H1 (cell line): ENCODE measurements around the gene BACE2. TPM values are rescaled to one million over a fixed set of nuclear protein-coding genes. Genes with fewer than 3 reads are reported as not detected.

Source experiments
- CTCF ChIA-PET: fragments of 300-600 bp; sonication (Branson Sonifier 250); formaldehyde crosslinking; loops from one replicate; lab custom pipeline; 2021; ENCODE audit not compliant: partially characterized antibody; lab: Charles Lee
- POLR2A ChIA-PET: fragments of 300-600 bp; sonication (Branson Sonifier 250); formaldehyde crosslinking; loops from one replicate; lab custom pipeline; 2021; ENCODE audit warnings: inconsistent platforms; ENCODE audit not compliant: partially characterized antibody; lab: Charles Lee
- DNase-seq, 2 experiments: peaks; one replicate each; pipeline versions ENCODE4 v3.0.0 to v3.0.0-alpha.2; 2010 to 2022; ENCODE audit warnings: low spot score in 2 of 2, low read depth in 1 of 2, mixed read lengths in 1 of 2
- FAIRE-seq: peaks from 2 replicates; lab custom pipeline; 2011; peaks lifted over from hg19 to GRCh38; lab: Jason Lieb, UNC
- H2AFZ ChIP-seq: 2 replicates; pipeline ENCODE4 v1.8.1; 2012; ENCODE audit warnings: low read length, inconsistent platforms
- H2AK5ac ChIP-seq: 2 replicates; pipeline ENCODE4 v1.6.1; 2013; ENCODE audit warnings: low read depth, low read length
- H2BK120ac ChIP-seq: replicated peaks from 2 replicates; pipeline ENCODE3; 2013; ENCODE audit warnings: low read depth, low read length, inconsistent platforms
- H2BK12ac ChIP-seq: 2 replicates; pipeline ENCODE4 v1.6.1; 2013; ENCODE audit warnings: low read depth, low read length
- H2BK15ac ChIP-seq: 2 replicates; pipeline ENCODE4 v1.6.1; 2013; ENCODE audit warnings: low read length
- H2BK20ac ChIP-seq: 2 replicates; pipeline ENCODE4 v1.6.1; 2013; ENCODE audit warnings: low read length
- H2BK5ac ChIP-seq: 2 replicates; pipeline ENCODE4 v1.6.1; 2013; ENCODE audit warnings: low read depth, low read length
- H3K14ac ChIP-seq: 2 replicates; pipeline ENCODE4 v1.6.1; 2013; ENCODE audit warnings: inconsistent platforms; ENCODE audit not compliant: insufficient read length
- H3K18ac ChIP-seq: 2 replicates; pipeline ENCODE4 v1.6.1; 2013; ENCODE audit warnings: low read length; ENCODE audit errors: extremely low read depth
- H3K23ac ChIP-seq: 2 replicates; pipeline ENCODE4 v1.6.1; 2013; ENCODE audit warnings: inconsistent platforms; ENCODE audit not compliant: insufficient read length
- H3K23me2 ChIP-seq: 2 replicates; pipeline ENCODE4 v1.6.1; 2013; ENCODE audit warnings: low read depth, low read length
- H3K27ac ChIP-seq: 2 replicates; pipeline ENCODE4 v1.6.1; 2011; ENCODE audit warnings: low read depth, low read length, inconsistent platforms
- H3K27me3 ChIP-seq, 4 experiments: replicated peaks in 1 of 4; 1 replicate in 1 of 4; 2 replicates in 3 of 4; pipeline versions ENCODE4 v1.6.1 to v1.8.1; 2011 to 2013; ENCODE audit warnings: low read length in 3 of 4, mild to moderate bottlenecking in 3 of 4, inconsistent platforms in 2 of 4, mixed read lengths in 2 of 4, moderate library complexity in 1 of 4; ENCODE audit not compliant: control insufficient read depth in 3 of 4, insufficient read depth in 3 of 4; ENCODE audit errors: extremely low read depth in 1 of 4
- H3K36me3 ChIP-seq, 4 experiments: 2 replicates each; pipeline versions ENCODE4 v1.6.1 to v1.8.1; 2011 to 2013; ENCODE audit warnings: mild to moderate bottlenecking in 4 of 4, low read length in 3 of 4, moderate library complexity in 2 of 4, control low read depth in 1 of 4, inconsistent platforms in 1 of 4; ENCODE audit not compliant: insufficient read depth in 4 of 4, control insufficient read depth in 2 of 4
- H3K4ac ChIP-seq: replicated peaks from 2 replicates; pipeline ENCODE3; 2013; ENCODE audit warnings: low read length, low read depth, mixed read lengths, inconsistent platforms; ENCODE audit not compliant: insufficient read length
- H3K4me1 ChIP-seq, 4 experiments: replicated peaks in 1 of 4; 1 replicate in 1 of 4; 2 replicates in 3 of 4; pipeline versions ENCODE4 v1.6.1 to v1.8.1; 2011 to 2013; ENCODE audit warnings: low read length in 3 of 4, inconsistent platforms in 2 of 4, mixed read lengths in 1 of 4; ENCODE audit not compliant: insufficient read depth in 4 of 4, control insufficient read depth in 3 of 4
- H3K4me2 ChIP-seq, 2 experiments: 2 replicates each; pipeline versions ENCODE4 v1.6.1 to v1.8.1; 2011 to 2013; ENCODE audit warnings: low read depth in 2 of 2, low read length in 2 of 2, control low read depth in 1 of 2, inconsistent platforms in 1 of 2, mild to moderate bottlenecking in 1 of 2; ENCODE audit not compliant: insufficient read depth in 1 of 2
- H3K4me3 ChIP-seq, 4 experiments: fragments of 200-600, 300-600 bp in 1 of 4; sonication (generic), shearing (Covaris generic), sonication (Bioruptor Twin) in 1 of 4; 2 replicates each; pipeline versions ENCODE4 v1.5.1 to v1.8.1; 2011 to 2016; ENCODE audit warnings: low read length in 4 of 4, low read depth in 3 of 4, control low read depth in 2 of 4, inconsistent platforms in 2 of 4, mild to moderate bottlenecking in 2 of 4, mixed read lengths in 1 of 4, moderate library complexity in 1 of 4; ENCODE audit not compliant: insufficient read depth in 2 of 4; ENCODE audit errors: extremely low read depth in 1 of 4
- H3K56ac ChIP-seq: replicated peaks from 2 replicates; pipeline ENCODE3; 2013; ENCODE audit warnings: low read depth, mild to moderate bottlenecking, mixed read lengths, low read length, inconsistent platforms; ENCODE audit not compliant: insufficient read length
- H3K79me1 ChIP-seq: 2 replicates; pipeline ENCODE4 v1.6.1; 2013; ENCODE audit warnings: low read depth, low read length, control low read depth
- H3K79me2 ChIP-seq, 2 experiments: 2 replicates each; pipeline versions ENCODE4 v1.6.1 to v1.8.1; 2012 to 2013; ENCODE audit warnings: low read length in 2 of 2, mild to moderate bottlenecking in 2 of 2, inconsistent platforms in 1 of 2; ENCODE audit not compliant: insufficient read depth in 2 of 2, control insufficient read depth in 1 of 2
- H3K9ac ChIP-seq, 4 experiments: replicated peaks in 1 of 4; 1 replicate in 1 of 4; 2 replicates in 3 of 4; pipeline versions ENCODE4 v1.6.1 to v1.8.1; 2011 to 2013; ENCODE audit warnings: low read depth in 3 of 4, low read length in 3 of 4, control low read depth in 2 of 4, mild to moderate bottlenecking in 2 of 4, moderate library complexity in 2 of 4, inconsistent platforms in 1 of 4; ENCODE audit errors: extremely low read depth in 1 of 4
- H3K9me3 ChIP-seq, 2 experiments: 2 replicates each; pipeline versions ENCODE4 v1.6.1 to v1.8.1; 2012 to 2013; ENCODE audit warnings: mild to moderate bottlenecking in 2 of 2, moderate library complexity in 2 of 2, control low read depth in 1 of 2, inconsistent platforms in 1 of 2, low read depth in 1 of 2, low read length in 1 of 2, mixed read lengths in 1 of 2; ENCODE audit not compliant: insufficient read depth in 2 of 2
- H4K20me1 ChIP-seq, 2 experiments: replicated peaks in 1 of 2; 2 replicates each; pipeline versions ENCODE3 to v1.8.1; 2011 to 2013; ENCODE audit warnings: inconsistent platforms in 2 of 2, low read length in 2 of 2, mild to moderate bottlenecking in 1 of 2; ENCODE audit not compliant: insufficient read depth in 2 of 2, control insufficient read depth in 1 of 2
- H4K5ac ChIP-seq: 2 replicates; pipeline ENCODE4 v1.6.1; 2013; ENCODE audit warnings: low read length, low read depth, mixed read lengths, inconsistent platforms; ENCODE audit not compliant: insufficient read length
- H4K8ac ChIP-seq: 2 replicates; pipeline ENCODE4 v1.8.0; 2013; ENCODE audit warnings: mild to moderate bottlenecking, moderate library complexity, low read length, inconsistent platforms; ENCODE audit not compliant: insufficient read depth; ENCODE audit errors: extremely low read depth
- H4K91ac ChIP-seq: replicated peaks from 2 replicates; pipeline ENCODE3; 2013; ENCODE audit warnings: low read length, mixed read lengths, inconsistent platforms; ENCODE audit not compliant: insufficient read length
- ASH2L ChIP-seq: fragments of 200-600, 300-600 bp; sonication (generic); IDR thresholded peaks from one replicate; pipeline ENCODE4 v1.7.1; 2017; ENCODE audit warnings: low read length
- BCL11A ChIP-seq, 2 experiments: IDR thresholded peaks; one replicate each; pipeline ENCODE4 v1.6.1; 2011; ENCODE audit warnings: low read depth in 2 of 2, low read length in 2 of 2, mild to moderate bottlenecking in 2 of 2
- CHD2 ChIP-seq: IDR thresholded peaks from 2 replicates; pipeline ENCODE4 v1.6.1; 2012; ENCODE audit warnings: low read length, improper control_type of control experiment
- PHF8 ChIP-seq: fragments of 200-600 bp; sonication (generic); conservative IDR thresholded peaks from 2 replicates; pipeline ENCODE4 v1.7.1; 2012; ENCODE audit warnings: low read depth, mild to moderate bottlenecking, inconsistent platforms, low read length, moderate library complexity
- POU5F1 ChIP-seq: IDR thresholded peaks from 2 replicates; pipeline ENCODE4 v1.6.1; 2011; ENCODE audit warnings: low read depth, mild to moderate bottlenecking, low read length, moderate library complexity
- RFX5 ChIP-seq: IDR thresholded peaks from 2 replicates; pipeline ENCODE4 v1.6.1; 2011; ENCODE audit warnings: low read depth, low read length, improper control_type of control experiment, borderline replicate concordance
- SIRT6 ChIP-seq: IDR thresholded peaks from one replicate; pipeline ENCODE4 v1.7.1; 2012; ENCODE audit warnings: low read length, inconsistent platforms
- SP1 ChIP-seq: IDR thresholded peaks from 2 replicates; pipeline ENCODE4 v1.6.1; 2011; ENCODE audit warnings: low read depth, low read length
- SUZ12 ChIP-seq: fragments of 200-600 bp; sonication (generic); IDR thresholded peaks from 2 replicates; pipeline ENCODE4 v1.6.1; 2012; ENCODE audit warnings: mild to moderate bottlenecking, inconsistent platforms, low read length, moderate library complexity, mixed read lengths
- TBP ChIP-seq: IDR thresholded peaks from 2 replicates; pipeline ENCODE4 v1.6.1; 2011; ENCODE audit warnings: low read depth, low read length, improper control_type of control experiment
- WGBS, 2 experiments: shearing (Covaris generic) in 1 of 2; methylation state at CpG; one replicate each; pipeline versions ENCODE4 v1.1.6 to v1.1.7; 2013 to 2015; ENCODE audit warnings: low lambda C conversion rate in 2 of 2, mixed read lengths in 2 of 2, inconsistent platforms in 1 of 2, low coverage in 1 of 2, missing lambda C conversion rate in 1 of 2; ENCODE audit not compliant: insufficient replicate concordance in 2 of 2, insufficient coverage in 1 of 2, insufficient read length in 1 of 2; ENCODE audit errors: extremely low coverage in 1 of 2, missing lambda C conversion rate in 1 of 2; 5-methylcytosine and 5-hydroxymethylcytosine counted together
- polyA plus RNA-seq, 7 experiments: library from polyadenylated mRNA; depleted of rRNA in 3 of 7; stranded (reverse) in 5 of 7; unstranded in 2 of 7; fragments of >200 nt in 5 of 7; fragments of 200-250 nt in 2 of 7; gene quantifications; 1 replicate in 5 of 7; 2 replicates in 1 of 7; 4 replicates in 1 of 7; pipeline versions ENCODE4 v1.2.1 to v1.2.3, GENCODE V29; 2011 to 2013; ENCODE audit warnings: missing spikeins in 2 of 7, mixed read lengths in 2 of 7
- total RNA-seq: library from RNA; stranded (reverse); fragmentation: NEBNext Ultra II Directional; extraction: Animal tissue kit (Norgen Biotek cat#: 25700); gene quantifications from 2 replicates; pipeline ENCODE4 v1.2.1, GENCODE V29; 2021
- TF ChIP-seq, protein P1 (sequence below): IDR thresholded peaks from 2 replicates; pipeline ENCODE4 v1.6.1; 2011; ENCODE audit warnings: low read length, improper control_type of control experiment

The BACE2 gene
- total and polyA plus RNA-seq, 2 of the 8 experiments (the other 6 are each of a cell fraction or from before 2014, with no cell fraction given), result 8.1 to 10.9 TPM

DNA sequence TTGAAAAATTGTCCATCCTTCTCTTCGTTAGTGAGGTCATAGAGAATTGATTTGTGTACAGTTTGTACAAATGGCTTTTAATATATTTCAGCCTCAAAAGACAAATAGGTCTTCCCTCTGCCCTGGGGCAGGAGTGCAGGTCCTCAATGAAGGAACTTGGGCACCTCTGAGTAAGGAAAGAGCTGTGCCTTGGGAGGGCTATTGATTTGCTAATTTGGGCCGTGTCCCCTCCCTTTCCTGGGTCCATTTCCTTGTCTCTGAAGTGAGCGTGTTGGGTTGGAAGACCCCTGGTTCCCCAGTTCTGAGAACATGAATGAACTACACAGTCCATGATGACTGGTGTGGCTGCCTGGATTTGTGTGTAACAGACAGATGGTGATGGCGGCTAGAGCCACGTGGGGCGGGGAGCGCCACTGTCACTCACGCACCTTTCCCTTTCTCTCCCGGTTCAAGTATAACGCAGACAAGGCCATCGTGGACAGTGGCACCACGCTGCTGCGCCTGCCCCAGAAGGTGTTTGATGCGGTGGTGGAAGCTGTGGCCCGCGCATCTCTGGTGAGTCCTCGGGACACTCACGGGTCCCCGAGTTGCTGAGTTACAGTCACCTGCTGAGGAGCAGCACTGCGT is 77.7 kb downstream of the BACE2 start:
- H3K79me2 ChIP-seq, result no peaks in the 10 kb centered on the region
- H4K91ac ChIP-seq, result peak overlapping the region; percentile 2
- no peak overlapping the region for H3K23ac ChIP-seq
- ChIA-PET POLR2A (no interaction called here), CTCF (interaction anchor here (1.2 kb wide), 1 partner anchor 76 kb away, joined by 4 read pairs; no protein-coding TSS in a partner anchor)
- 89% methylated on average over 19 of the region's 20 CpGs; no CpG with 5 or more reads in 1 of the 2 experiments for WGBS, 2 experiments
- H3K4me1 ChIP-seq, result peaks cover 0 to 3% (median 2%) of the 10 kb centered on the region in 4 experiments; a peak in 5 of 7 replicates
- peak overlapping the region; percentile 84; the same call in 1 of the 2 replicates for H2BK12ac ChIP-seq
- no peaks in the 10 kb centered on the region for H4K20me1 ChIP-seq
- H3K9ac ChIP-seq, result no peak overlapping the region
- H4K5ac ChIP-seq, result no peak overlapping the region
- H4K8ac ChIP-seq, result peak overlapping the region; percentile 93
- no peaks in the 10 kb centered on the region for H3K79me1 ChIP-seq
- TF ChIP-seq RFX5, result no peak
- TF ChIP-seq SIRT6, result no peak
- TF ChIP-seq CHD2, result no peak
- TF ChIP-seq, protein P1, sequence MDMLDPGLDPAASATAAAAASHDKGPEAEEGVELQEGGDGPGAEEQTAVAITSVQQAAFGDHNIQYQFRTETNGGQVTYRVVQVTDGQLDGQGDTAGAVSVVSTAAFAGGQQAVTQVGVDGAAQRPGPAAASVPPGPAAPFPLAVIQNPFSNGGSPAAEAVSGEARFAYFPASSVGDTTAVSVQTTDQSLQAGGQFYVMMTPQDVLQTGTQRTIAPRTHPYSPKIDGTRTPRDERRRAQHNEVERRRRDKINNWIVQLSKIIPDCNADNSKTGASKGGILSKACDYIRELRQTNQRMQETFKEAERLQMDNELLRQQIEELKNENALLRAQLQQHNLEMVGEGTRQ, result no peak
- no peak for TF ChIP-seq POU5F1
- no peak for TF ChIP-seq TBP
- TF ChIP-seq SUZ12, result no peak
- TF ChIP-seq ASH2L, result no peak
- TF ChIP-seq SP1, result no peak
- TF ChIP-seq BCL11A (IDR thresholded peaks at IDR 0.05; ENCODE audit: low read depth in 2 of 2, low read length in 2 of 2), result no peak
- no peak for TF ChIP-seq PHF8
- H3K27me3 ChIP-seq, result no peaks in the 10 kb centered on the region
- H3K4me3 ChIP-seq, result no peak overlapping the region
- H3K27ac ChIP-seq, result no peak overlapping the region
- peak in 1 of 2 experiments; percentile 37 for DNase-seq
- H2BK120ac ChIP-seq, result peak overlapping the region; percentile 21
- H3K18ac ChIP-seq, result no peak overlapping the region; the same call in 1 of the 2 replicates
- H3K56ac ChIP-seq, result no peak overlapping the region
- FAIRE-seq, result no peak
- H3K36me3 ChIP-seq, result no peaks in the 10 kb centered on the region
- H3K9me3 ChIP-seq, result no peaks in the 10 kb centered on the region
- no peak overlapping the region; the same call in 1 of the 2 replicates for H2AFZ ChIP-seq
- H2BK20ac ChIP-seq, result 0 out of 2 replicates have a peak overlapping the region, but pooled peaks have one; percentile 90
- H2BK5ac ChIP-seq, result peak overlapping the region; percentile 63; the same call in 1 of the 2 replicates
- H3K14ac ChIP-seq, result no peak overlapping the region
- no peak overlapping the region for H3K4me2 ChIP-seq
- H2BK15ac ChIP-seq, result peak overlapping the region; percentile 40; the same call in 1 of the 2 replicates
- peak overlapping the region; percentile 60 for H3K4ac ChIP-seq
- no peak overlapping the region for H2AK5ac ChIP-seq
- no peaks in the 10 kb centered on the region for H3K23me2 ChIP-seq
